Smooth muscle cell (in vitro differentiated cells): ENCODE results near the gene DDR1. TPM values are rescaled to one million over a fixed set of nuclear protein-coding genes. Genes with fewer than 3 reads are reported as not detected.

Experiments used
- DNase-seq: peaks from one replicate; lab custom pipeline; 2025; ENCODE audit not compliant: unreplicated experiment; lab: John Stamatoyannopoulos, UW
- H2AFZ ChIP-seq: fragments of 200-600 bp; sonication (generic); 2 replicates; pipeline ENCODE4 v1.6.0; 2016; ENCODE audit warnings: antibody characterized with exemption, low read depth, mild to moderate bottlenecking
- H3F3A ChIP-seq: fragments of 200-600 bp; sonication (generic); 2 replicates; pipeline ENCODE4 v1.6.0; 2017; ENCODE audit warnings: antibody characterized with exemption, low read depth
- H3K27ac ChIP-seq: fragments of 200-600 bp; sonication (generic); 2 replicates; pipeline ENCODE4 v1.5.1; 2016; ENCODE audit warnings: low read depth, mild to moderate bottlenecking
- H3K27me3 ChIP-seq: fragments of 200-600 bp; sonication (generic); 2 replicates; pipeline ENCODE4 v1.6.1; 2016; ENCODE audit warnings: low read depth, mild to moderate bottlenecking
- H3K36me3 ChIP-seq: fragments of 200-600 bp; sonication (generic); 2 replicates; pipeline ENCODE4 v1.5.1; 2016; ENCODE audit warnings: low read depth
- H3K4me1 ChIP-seq: fragments of 200-600 bp; sonication (generic); 2 replicates; pipeline ENCODE4 v1.5.1; 2016; ENCODE audit warnings: low read depth
- H3K4me2 ChIP-seq: fragments of 200-600 bp; sonication (generic); 2 replicates; pipeline ENCODE4 v1.6.0; 2016; ENCODE audit warnings: mild to moderate bottlenecking
- H3K4me3 ChIP-seq: fragments of 200-600 bp; sonication (generic); 2 replicates; pipeline ENCODE4 v1.5.1; 2016; ENCODE audit warnings: mild to moderate bottlenecking
- H3K79me2 ChIP-seq: fragments of 200-600 bp; sonication (generic); 2 replicates; pipeline ENCODE4 v1.6.0; 2016; ENCODE audit warnings: low read depth, mild to moderate bottlenecking
- H3K9ac ChIP-seq: fragments of 200-600 bp; sonication (generic); 2 replicates; pipeline ENCODE4 v1.6.0; 2016; ENCODE audit warnings: low read depth
- H3K9me3 ChIP-seq: fragments of 200-600 bp; sonication (generic); replicated peaks from 2 replicates; pipeline ENCODE4 v1.5.1; 2016; ENCODE audit warnings: low read depth
- H4K20me1 ChIP-seq: fragments of 200-600 bp; sonication (generic); 2 replicates; pipeline ENCODE4 v1.6.0; 2016; ENCODE audit warnings: low read depth
- WGBS: methylation state at CpG from one replicate; pipeline ENCODE4 v1.1.7; 2016; ENCODE audit warnings: low lambda C conversion rate; 5-methylcytosine and 5-hydroxymethylcytosine counted together
- polyA plus RNA-seq: library from polyadenylated mRNA; unstranded; fragments of >200 nt; fragmentation: Nextera tagmentation; extraction: Ambion mirVana; gene quantifications from 2 replicates; pipeline ENCODE4 v1.2.1, GENCODE V29; 2016
- total RNA-seq: library from RNA; depleted of rRNA; stranded (reverse); fragments of >200 nt; gene quantifications from 2 replicates; pipeline ENCODE4 v1.2.3, GENCODE V29; 2014
- TF ChIP-seq, protein P1 (sequence below): fragments of 200-600 bp; sonication (generic); IDR thresholded peaks from 2 replicates; pipeline ENCODE4 v1.5.1; 2017; ENCODE audit warnings: borderline replicate concordance, mild to moderate bottlenecking, antibody characterized with exemption; ENCODE audit not compliant: insufficient read depth, poor library complexity, severe bottlenecking

The DDR1 gene
- total and polyA plus RNA-seq, 2 experiments from 2014 or later, result 23.8 to 82.6 TPM

DNA sequence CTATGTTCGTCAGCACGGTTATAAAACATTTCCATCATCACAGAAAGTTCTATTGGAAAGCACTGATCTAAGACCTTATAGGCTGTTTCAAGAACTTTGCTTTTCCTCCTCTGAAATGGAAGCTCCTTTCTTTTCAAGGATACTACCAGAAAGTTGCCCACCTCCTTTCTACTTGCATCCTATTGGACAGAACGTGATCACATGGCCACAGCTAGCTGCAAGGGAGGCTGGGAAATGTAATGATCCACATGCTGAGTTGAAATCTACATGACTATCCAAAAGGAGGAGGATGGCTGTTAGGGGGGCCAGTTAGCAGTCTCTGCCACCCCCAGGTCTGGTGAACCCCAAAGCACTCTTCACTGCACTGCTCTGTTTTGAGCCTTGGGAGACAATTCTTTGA, 44.4 kb downstream of the DDR1 start:
- H3K27me3 ChIP-seq, result no peaks in the 10 kb centered on the region
- H3K9me3 ChIP-seq, result no peaks in the 10 kb centered on the region
- no peaks in the 10 kb centered on the region for H3F3A ChIP-seq
- H2AFZ ChIP-seq, result no peak overlapping the region
- H3K4me2 ChIP-seq, result no peak overlapping the region
- no peak for DNase-seq
- H3K27ac ChIP-seq, result no peak overlapping the region
- no peaks in the 10 kb centered on the region for H3K4me1 ChIP-seq
- H3K4me3 ChIP-seq, result no peak overlapping the region
- no peaks in the 10 kb centered on the region for H3K79me2 ChIP-seq
- H3K36me3 ChIP-seq, result no peaks in the 10 kb centered on the region
- no peak overlapping the region for H3K9ac ChIP-seq
- H4K20me1 ChIP-seq, result no peaks in the 10 kb centered on the region
- WGBS, result 98% methylated on average over 3 of the region's 3 CpGs
- TF ChIP-seq, protein P1, sequence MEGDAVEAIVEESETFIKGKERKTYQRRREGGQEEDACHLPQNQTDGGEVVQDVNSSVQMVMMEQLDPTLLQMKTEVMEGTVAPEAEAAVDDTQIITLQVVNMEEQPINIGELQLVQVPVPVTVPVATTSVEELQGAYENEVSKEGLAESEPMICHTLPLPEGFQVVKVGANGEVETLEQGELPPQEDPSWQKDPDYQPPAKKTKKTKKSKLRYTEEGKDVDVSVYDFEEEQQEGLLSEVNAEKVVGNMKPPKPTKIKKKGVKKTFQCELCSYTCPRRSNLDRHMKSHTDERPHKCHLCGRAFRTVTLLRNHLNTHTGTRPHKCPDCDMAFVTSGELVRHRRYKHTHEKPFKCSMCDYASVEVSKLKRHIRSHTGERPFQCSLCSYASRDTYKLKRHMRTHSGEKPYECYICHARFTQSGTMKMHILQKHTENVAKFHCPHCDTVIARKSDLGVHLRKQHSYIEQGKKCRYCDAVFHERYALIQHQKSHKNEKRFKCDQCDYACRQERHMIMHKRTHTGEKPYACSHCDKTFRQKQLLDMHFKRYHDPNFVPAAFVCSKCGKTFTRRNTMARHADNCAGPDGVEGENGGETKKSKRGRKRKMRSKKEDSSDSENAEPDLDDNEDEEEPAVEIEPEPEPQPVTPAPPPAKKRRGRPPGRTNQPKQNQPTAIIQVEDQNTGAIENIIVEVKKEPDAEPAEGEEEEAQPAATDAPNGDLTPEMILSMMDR, result no peak

DNA sequence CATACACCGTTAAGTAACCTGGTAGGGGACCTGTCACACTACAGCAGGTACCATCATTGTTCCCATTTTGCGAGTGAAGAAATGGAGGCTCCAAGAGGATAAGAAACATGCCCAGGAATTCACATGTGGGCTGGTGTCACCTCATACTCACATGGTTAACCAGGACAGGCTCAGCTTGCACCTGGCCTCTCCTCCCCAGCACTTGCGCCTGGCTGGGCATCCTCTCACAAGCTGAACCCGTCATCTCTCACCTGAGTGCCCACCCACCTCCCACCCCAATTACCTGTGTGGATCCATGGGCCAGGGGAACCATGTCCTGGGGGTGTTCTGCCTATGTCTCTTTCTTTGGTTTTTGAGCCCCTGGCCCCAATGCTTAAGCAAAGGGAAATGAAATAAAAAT, 46.2 kb downstream of the DDR1 start:
- no peak overlapping the region for H3K4me3 ChIP-seq
- TF ChIP-seq, protein P1, result no peak
- H3K4me2 ChIP-seq, result no peak overlapping the region
- H3K9ac ChIP-seq, result no peak overlapping the region
- no peaks in the 10 kb centered on the region for H3K36me3 ChIP-seq
- no peaks in the 10 kb centered on the region for H4K20me1 ChIP-seq
- no peak overlapping the region for H2AFZ ChIP-seq
- no peaks in the 10 kb centered on the region for H3K9me3 ChIP-seq
- 97% methylated on average over 4 of the region's 4 CpGs for WGBS
- no peaks in the 10 kb centered on the region for H3K27me3 ChIP-seq
- H3K79me2 ChIP-seq, result no peaks in the 10 kb centered on the region
- no peak for DNase-seq
- H3K27ac ChIP-seq, result no peak overlapping the region
- H3F3A ChIP-seq, result no peaks in the 10 kb centered on the region
- H3K4me1 ChIP-seq, result no peaks in the 10 kb centered on the region

DNA sequence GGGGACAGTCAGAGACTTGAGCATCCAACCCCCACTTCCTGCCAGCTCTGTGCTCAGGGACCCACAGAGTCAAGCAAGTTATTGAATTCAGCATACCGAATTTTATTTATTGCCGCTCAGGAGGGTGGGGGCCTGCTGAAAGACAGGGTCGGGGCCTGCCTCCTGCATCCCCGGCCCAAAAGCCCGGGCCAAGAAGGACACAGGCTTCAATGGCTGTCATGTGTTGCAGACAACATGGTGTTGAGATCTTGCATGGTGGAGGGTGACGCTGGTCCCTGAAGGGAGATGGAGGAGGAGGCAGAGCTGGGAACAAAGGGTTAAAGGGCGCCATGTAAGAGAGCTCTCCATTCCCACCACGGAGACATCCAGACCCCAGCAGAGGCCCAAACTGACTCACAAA, 47.0 kb downstream of the DDR1 start:
- Histone ChIP-seq H3K27ac (no peak overlapping the region), H3K9me3 (no peaks in the 10 kb centered on the region)
- 72% methylated on average over 8 of the region's 8 CpGs for WGBS

GRCh38 chr6:30931969-30932645, 47.8 kb downstream of the DDR1 start, which contains the start of gene SFTA2:
Gene SFTA2 (minus strand): TSS chr6:30932170. CDS start chr6:30932096, 74 bp downstream.
- no peak within 1 kb of the TSS for H3K9ac ChIP-seq
- H3K27ac ChIP-seq, result no peak within 1 kb of the TSS
- H2AFZ ChIP-seq, result no peak within 1 kb of the TSS
- TF ChIP-seq, protein P1, result no peak
- H3K9me3 ChIP-seq, result no peaks in the 10 kb centered on the region
- no peaks in the 10 kb centered on the region for H3K79me2 ChIP-seq
- 81% methylated on average over 7 of the region's 7 CpGs for WGBS
- no peaks in the 10 kb centered on the region for H3K4me1 ChIP-seq
- no peaks in the 10 kb centered on the region for H3F3A ChIP-seq
- no peaks in the 10 kb centered on the region for H3K27me3 ChIP-seq
- no peak for DNase-seq
- no peak within 1 kb of the TSS for H3K4me3 ChIP-seq
- H4K20me1 ChIP-seq, result no peaks in the 10 kb centered on the region
- H3K4me2 ChIP-seq, result no peak within 1 kb of the TSS
- no peaks in the 10 kb centered on the region for H3K36me3 ChIP-seq

More for the DNA sequence above, 47.0 kb downstream of the DDR1 start:
- Histone ChIP-seq H3K36me3 (no peaks in the 10 kb centered on the region), H3K9ac (no peak overlapping the region), H3K79me2 (no peaks in the 10 kb centered on the region), H4K20me1 (no peaks in the 10 kb centered on the region), H3K4me1 (no peaks in the 10 kb centered on the region), H2AFZ (no peak overlapping the region), H3F3A (no peaks in the 10 kb centered on the region), H3K27me3 (no peaks in the 10 kb centered on the region), H3K4me3 (no peak overlapping the region), H3K4me2 (no peak overlapping the region)
- DNase-seq, result no peak
- TF ChIP-seq, protein P1, result no peak
